ENCODE measurements around the gene TNNI2.

GRCh38 chr11:1876361-1877063 lies 37.7 kb downstream of the TNNI2 start:
- TF ChIP-seq CTCF (IDR thresholded peaks at IDR 0.05) (peak; percentile 93), POLR2AphosphoS5 (IDR thresholded peaks at IDR 0.05; ENCODE audit: low read depth, low read length) (no peak), SIN3A (IDR thresholded peaks at IDR 0.05; ENCODE audit: borderline replicate concordance, insufficient read depth, low read depth, low read length) (no peak), TCF7L2 (IDR thresholded peaks at IDR 0.05; ENCODE audit: low read depth, low read length) (no peak)
- TF ChIP-seq, protein P1, sequence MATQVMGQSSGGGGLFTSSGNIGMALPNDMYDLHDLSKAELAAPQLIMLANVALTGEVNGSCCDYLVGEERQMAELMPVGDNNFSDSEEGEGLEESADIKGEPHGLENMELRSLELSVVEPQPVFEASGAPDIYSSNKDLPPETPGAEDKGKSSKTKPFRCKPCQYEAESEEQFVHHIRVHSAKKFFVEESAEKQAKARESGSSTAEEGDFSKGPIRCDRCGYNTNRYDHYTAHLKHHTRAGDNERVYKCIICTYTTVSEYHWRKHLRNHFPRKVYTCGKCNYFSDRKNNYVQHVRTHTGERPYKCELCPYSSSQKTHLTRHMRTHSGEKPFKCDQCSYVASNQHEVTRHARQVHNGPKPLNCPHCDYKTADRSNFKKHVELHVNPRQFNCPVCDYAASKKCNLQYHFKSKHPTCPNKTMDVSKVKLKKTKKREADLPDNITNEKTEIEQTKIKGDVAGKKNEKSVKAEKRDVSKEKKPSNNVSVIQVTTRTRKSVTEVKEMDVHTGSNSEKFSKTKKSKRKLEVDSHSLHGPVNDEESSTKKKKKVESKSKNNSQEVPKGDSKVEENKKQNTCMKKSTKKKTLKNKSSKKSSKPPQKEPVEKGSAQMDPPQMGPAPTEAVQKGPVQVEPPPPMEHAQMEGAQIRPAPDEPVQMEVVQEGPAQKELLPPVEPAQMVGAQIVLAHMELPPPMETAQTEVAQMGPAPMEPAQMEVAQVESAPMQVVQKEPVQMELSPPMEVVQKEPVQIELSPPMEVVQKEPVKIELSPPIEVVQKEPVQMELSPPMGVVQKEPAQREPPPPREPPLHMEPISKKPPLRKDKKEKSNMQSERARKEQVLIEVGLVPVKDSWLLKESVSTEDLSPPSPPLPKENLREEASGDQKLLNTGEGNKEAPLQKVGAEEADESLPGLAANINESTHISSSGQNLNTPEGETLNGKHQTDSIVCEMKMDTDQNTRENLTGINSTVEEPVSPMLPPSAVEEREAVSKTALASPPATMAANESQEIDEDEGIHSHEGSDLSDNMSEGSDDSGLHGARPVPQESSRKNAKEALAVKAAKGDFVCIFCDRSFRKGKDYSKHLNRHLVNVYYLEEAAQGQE (IDR thresholded peaks at IDR 0.05; ENCODE audit: insufficient read depth in 1 of 2, low read depth in 2 of 2, low read length in 1 of 2) = no peak
